GM18861 (cell line): ENCODE results near the gene DSCAM.

Experiments
- ATAC-seq: cut with Tn5 transposase; IDR thresholded peaks from one replicate; pipeline ENCODE4 v1.9.1; 2021; ENCODE audit not compliant: unreplicated experiment

DSCAM gene

DNA sequence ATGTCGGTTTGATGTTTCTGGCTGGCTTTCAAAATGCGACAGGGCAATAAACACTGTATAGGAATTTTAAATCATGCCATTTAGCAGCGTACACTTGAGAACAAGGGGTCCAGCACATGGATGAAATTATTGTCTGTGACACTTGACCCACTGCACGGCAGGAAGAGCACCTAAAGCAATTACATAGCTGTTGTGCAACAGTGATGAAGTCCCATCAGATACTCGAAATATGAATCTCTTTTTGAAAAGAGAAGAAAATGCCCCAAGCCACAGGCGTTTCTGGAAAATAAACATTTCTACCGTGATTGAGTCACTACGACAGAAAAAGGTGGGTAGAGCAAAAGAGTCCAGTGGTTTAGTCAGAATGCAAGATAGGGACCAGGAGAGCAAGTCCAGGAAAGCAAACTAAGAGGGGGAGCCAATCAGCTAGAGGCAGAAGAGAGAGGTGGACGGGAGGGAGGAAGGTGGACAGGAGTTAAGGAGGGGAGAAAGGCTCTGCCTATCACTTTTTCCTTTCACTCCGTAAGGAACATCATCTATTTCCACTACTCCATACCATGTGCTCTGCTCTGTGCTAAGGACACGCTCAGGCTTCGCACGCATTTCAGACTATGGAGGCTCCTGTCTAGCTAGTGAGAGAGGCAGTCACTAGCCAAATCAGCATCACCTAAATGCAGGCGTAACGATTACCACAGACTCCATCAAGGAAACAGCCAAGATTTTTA is 6.4 kb downstream of the DSCAM start:
- no peak for ATAC-seq

GRCh38 chr21:40839521-40839920 is 7.4 kb downstream of the DSCAM start:
- no peak for ATAC-seq

DNA sequence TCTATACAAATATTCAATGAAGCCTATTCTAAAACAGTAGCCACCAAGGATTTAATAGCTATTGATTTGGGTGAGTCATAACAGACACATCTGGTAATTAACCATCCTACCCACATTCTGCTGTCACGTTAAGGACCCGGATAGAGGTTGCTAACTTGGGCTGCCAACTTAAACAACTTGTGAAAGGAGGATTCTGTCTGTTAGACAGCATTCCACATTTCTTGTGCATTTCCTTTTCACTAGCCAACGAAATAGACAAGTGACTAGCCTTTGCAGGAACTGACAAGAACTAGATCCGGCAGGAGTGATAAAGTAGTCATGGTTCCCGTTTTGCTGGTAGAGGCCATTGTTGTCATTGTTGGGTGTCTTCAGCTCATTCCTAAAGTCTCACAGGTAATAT is 9.5 kb downstream of the DSCAM start:
- ATAC-seq = no peak

DNA sequence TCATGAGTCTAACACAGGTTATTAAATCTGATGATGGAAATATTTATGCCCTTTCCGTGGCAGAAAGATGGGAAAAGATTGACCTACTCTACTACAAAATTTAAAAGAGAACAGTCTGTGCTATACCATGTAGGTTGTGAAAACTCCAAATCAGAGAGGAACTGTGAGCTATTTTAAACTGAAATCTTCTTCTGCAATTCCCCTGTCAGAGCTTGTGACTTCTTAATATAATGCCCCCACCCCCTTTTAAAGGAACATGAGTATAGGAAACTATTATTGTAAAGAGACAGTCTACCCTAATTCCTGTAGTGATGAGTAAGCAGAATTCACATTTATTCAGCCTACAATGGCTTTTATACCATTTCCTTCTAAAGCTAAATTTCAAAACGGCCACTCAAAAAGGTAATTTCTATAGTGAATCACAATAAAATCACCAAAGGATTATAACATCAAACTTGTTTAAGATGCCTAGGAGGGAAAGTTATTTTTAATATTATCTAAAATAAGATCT is 11.7 kb downstream of the DSCAM start:
- ATAC-seq = no peak

DNA sequence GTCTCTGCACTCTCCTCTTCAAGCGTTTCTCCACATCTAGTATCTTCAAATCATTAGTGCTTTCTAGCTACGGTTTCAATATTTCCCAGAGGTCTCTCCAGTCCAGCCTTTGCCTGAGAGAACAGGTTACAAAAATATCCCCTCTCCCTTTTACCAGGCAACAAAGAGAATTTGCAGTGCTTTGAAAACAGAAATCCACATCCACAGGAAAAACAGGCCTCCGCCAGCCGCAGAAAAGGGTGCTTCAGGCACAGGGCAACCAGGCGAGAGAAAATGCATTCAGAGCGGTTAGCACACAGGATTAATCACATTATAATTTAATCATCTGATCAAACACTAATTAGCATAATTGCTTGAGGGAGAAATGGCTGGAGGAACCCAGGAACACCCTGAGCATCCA is 13.8 kb downstream of the DSCAM start:
- ATAC-seq = no peak

DNA sequence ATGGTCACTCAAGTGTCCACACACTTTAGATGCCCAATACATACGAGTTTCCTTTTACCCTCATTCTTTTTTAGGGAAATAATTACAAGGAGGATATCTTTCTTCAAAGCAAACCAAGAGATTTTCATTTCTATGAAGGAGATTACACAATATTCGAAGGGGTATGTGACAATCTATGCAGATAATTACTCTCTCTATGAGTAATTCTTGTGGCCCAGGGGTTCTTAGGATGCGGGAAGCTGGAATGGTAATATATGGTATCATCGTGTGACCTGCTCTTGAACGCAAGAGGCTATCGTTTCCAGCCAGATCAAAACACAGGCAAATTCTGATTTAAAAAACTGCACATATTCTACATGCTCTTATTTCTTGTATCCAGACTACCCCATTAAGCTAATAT is 14.6 kb downstream of the DSCAM start:
- no peak for ATAC-seq

DNA sequence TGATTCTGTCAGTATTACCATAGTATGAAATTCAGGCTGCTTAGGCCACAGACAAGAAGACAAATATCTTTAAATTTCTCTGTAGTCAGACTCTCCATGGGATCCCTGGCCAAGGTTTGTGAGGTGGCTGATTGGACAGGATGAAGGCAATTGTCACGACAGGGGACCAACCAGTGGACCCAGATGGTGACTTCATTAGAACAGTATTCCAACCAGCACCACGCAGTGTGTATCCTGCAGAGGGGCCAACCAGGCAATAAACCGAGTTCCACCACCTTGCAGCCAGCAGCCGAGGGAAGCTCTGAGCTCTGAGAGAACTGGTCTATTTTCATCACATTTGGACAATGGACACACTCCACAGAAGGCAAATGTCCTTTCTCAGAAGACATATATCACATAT is 16.1 kb downstream of the DSCAM start:
- no peak for ATAC-seq

DNA sequence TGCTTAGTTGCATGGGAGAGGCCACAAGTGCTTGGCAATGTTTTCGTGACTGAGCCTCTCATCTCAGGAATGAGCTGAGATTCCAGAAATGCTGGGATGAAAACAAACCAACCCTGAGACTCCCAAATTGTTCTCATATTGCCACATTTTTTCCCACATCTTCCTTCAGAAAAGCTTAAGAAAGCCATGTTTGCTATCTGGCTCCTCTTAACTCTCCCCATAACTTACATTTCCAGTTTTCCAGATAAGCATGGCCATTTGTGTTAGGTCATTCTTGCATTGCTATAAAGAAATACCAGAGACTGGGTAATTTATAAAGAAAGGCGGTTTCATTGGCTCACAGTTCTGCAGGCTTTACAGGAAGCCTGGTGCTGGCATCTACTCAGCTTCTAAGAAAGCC is 17.2 kb downstream of the DSCAM start:
- no peak for ATAC-seq

- ATAC-seq = no peak
Observed at GRCh38 chr21:40829308-40829707, 17.6 kb downstream of the DSCAM start.

DNA sequence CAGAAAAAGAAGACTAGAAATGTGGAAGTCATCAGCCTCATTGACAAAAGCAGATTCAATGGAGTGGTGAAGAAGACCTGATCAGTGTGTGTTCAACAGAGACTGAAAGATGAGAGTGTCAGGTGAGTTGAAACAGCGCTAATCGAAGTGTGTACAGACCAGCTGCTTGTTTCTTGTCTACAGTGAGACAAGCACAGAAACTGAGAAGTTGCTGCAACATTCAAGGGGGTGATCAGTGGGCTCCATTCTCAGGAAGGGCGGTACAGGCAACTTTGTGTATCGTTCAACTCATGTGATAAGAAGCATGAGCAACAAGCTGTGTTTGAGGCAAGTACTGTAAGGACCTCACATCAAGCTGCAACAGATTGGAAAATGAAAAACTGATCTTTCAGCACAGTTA is 19.4 kb downstream of the DSCAM start:
- ATAC-seq = no peak

GRCh38 chr21:40819071-40819900 is 27.7 kb downstream of the DSCAM start:
- ATAC-seq = no peak

DNA sequence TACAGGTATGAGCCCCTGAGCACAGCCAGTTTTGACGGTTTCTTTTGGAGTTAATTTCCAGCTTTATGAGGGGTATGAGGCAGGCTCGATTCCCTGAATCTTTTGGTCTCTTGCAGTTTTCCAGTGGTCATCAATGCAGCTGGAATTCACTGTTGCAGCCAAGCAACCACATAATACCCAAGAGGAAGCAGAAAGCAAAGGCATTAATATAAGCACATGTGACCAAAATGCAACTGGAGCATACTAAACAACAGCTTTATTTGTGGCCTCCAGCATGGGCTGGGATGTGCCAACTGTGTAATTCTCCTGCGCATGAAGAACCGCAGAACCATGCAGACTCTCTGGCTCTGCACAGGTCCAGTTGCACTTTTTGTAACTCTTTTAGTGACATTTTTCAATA is 33.0 kb downstream of the DSCAM start:
- no peak for ATAC-seq

DNA sequence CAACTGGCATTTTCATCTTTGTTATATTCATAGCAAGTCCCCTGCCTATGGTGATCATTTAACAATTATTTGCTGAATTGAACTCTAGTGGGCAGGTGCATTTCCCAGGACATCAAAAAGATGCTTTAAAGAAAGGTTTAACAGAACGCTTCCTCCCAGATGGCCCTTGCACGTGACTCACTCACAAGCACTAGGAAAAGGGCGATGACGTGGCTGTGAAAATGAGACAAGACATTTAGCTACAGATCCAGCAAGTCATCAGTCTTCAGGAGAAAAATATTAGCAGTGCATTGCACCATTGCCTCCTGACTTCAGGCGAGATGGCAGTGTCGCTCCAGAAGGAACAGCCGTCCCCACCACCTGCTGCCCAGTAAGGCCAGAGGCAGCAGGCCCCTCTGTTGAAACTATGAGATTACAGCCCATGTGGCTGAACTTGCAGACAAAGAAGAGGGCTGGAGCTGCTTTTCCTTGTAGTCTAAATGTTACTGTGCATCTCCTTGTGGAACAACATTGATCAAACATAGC is 37.2 kb downstream of the DSCAM start:
- no peak for ATAC-seq

GRCh38 chr21:40803101-40803500 is 43.9 kb downstream of the DSCAM start:
- ATAC-seq = no peak

DNA sequence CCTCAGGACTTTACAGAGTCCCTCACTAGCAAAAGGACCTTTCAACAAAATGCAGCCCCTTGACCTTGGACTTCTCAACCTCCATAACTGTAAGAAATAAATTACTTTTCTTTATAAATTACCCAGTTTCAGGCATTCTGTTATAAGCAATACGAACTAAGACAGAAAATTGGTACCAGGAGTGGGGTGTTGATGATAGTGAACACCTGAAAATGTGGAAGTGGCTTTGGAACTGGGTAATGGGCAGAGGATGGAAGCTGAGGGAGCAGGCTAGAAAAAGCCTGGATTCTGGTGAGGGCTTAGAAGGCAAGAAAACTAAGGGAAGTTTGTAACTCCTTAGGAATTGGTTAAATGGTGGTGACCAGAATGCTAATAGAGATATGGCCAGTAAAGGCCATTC is 46.8 kb downstream of the DSCAM start:
- no peak for ATAC-seq

DNA sequence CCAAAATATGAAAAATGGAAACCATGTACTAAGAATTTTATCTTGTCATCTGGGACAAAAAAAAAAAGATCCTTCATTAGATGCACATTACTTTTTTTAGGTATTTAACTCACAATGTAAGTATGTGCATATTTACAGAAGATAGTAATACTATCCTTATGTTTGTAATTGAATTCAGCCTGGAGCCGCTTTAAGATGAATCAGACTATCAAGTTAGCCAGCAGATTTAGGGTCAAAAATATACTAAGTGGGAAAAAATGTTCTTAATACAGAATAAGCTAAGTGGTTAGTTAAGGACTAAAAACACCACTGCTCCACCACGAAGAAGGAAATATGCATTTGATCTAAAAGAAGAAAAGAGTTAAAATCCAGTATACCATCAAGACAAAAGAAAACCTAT is 49.1 kb downstream of the DSCAM start:
- no peak for ATAC-seq

GRCh38 chr21:40797410-40797809 is 49.5 kb downstream of the DSCAM start:
- ATAC-seq = no peak

GRCh38 chr21:40796464-40796863 is 50.5 kb downstream of the DSCAM start:
- ATAC-seq = no peak

DNA sequence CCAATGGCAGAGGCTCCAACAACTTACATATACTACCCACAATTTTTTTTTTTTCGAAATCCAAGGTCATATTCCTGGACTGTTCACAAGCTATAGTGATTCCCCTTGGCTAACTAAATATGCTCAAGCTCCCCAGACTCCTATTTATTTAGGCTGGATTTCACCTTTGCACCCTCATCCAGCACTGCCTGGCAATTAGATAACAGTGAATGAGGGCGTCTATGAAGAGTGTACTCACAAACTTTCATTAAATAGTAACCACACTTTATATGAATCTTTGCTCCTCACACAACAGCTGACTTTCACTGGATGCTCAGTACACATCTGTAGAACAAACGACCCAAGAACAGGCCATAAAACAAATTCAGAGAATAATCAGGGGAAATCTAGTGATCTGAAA is 51.6 kb downstream of the DSCAM start:
- ATAC-seq = no peak

DNA sequence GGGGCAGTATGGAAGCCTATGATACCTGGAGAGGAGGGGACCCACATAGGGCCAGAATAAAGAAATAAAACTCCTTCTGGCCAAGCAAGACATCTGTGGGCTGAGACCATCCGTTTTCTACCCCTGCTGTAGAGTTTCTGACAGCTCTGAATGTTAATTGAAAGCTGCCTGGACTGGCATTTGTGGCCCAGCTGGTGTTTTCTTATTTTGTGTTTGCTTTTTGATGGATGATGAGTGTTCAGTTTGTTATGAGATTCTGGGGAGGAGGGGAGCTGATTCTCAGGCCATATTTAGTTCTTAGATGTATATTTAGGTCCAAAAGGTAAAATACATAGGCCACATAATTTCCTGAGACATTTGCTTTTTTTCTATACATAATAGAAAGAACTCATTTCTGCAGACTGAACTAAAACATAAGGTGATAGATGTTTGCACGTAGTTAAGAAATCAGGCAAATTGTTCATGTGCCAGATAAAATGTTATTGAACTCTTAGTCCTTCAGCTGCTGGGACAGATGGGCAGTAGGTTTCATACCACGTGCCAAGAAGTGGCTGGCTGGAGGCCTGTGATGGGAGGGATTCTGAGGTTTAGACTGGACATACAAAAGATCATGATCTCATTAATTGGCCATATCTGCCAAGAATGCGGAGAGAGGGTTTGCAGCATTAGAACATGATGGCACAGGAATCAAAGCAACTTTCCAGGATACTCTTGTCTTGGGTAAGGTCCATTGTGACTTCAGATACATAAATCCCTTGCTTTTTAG is 54.1 kb downstream of the DSCAM start:
- ATAC-seq = no peak

- ATAC-seq = no peak
Observed at GRCh38 chr21:40788635-40789034, 58.3 kb downstream of the DSCAM start.
